Caco-2 (cell line): ENCODE results near the gene FGF14. TPM values are rescaled to one million over a fixed set of nuclear protein-coding genes. Genes with fewer than 3 reads are reported as not detected.

Experiments
- BruUV-seq: library from RNA; stranded (reverse); fragments of 400-500 nt; replicated peaks from 2 replicates; lab custom pipeline; 2021; lab: Mats Ljungman, UMichigan
- CTCF ChIA-PET: fragments of 300-600 bp; sonication (Branson Sonifier 250); formaldehyde crosslinking; loops from one replicate; lab custom pipeline; 2022; ENCODE audit warnings: antibody characterized with exemption; lab: Charles Lee
- POLR2A ChIA-PET: fragments of 300-600 bp; sonication (Branson Sonifier 250); formaldehyde crosslinking; loops from one replicate; lab custom pipeline; 2022; ENCODE audit warnings: antibody characterized with exemption; lab: Charles Lee
- DNase-seq, 2 experiments: peaks; one replicate each; pipeline versions ENCODE4 v3.0.0 to v3.0.0-alpha.2; 2020 to 2022
- H3K27me3 ChIP-seq: replicated peaks from 2 replicates; pipeline ENCODE4 v1.6.0; 2011; ENCODE audit warnings: low read length; ENCODE audit not compliant: control insufficient read depth, insufficient read depth
- H3K36me3 ChIP-seq: 2 replicates; pipeline ENCODE4 v1.5.1; 2011; ENCODE audit warnings: low read length; ENCODE audit not compliant: control insufficient read depth, insufficient read depth
- H3K4me1 ChIP-seq: fragments of 250-450 bp; sonication (Bioruptor Pico); 2 replicates; pipeline ENCODE4 v1.5.1; 2020; ENCODE audit warnings: mild to moderate bottlenecking
- H3K4me3 ChIP-seq: 2 replicates; pipeline ENCODE4 v1.5.1; 2011; ENCODE audit warnings: low read depth, mild to moderate bottlenecking, control low read depth, low read length
- H3K9me3 ChIP-seq: fragments of 250-450 bp; sonication (Bioruptor Pico); 2 replicates; pipeline ENCODE4 v1.5.1; 2020; ENCODE audit warnings: mild to moderate bottlenecking, moderate library complexity
- H3K27ac Mint-ChIP-seq: one replicate; pipeline ENCODE4 v1.8.0; 2022; ENCODE audit warnings: mixed read lengths; ENCODE audit not compliant: unreplicated experiment
- H3K27me3 Mint-ChIP-seq: one replicate; pipeline ENCODE4 v1.8.0; 2022; ENCODE audit warnings: mixed read lengths; ENCODE audit not compliant: insufficient read depth, unreplicated experiment
- H3K36me3 Mint-ChIP-seq: one replicate; pipeline ENCODE4 v1.8.0; 2022; ENCODE audit warnings: mild to moderate bottlenecking, mixed read lengths; ENCODE audit not compliant: insufficient read depth, unreplicated experiment
- H3K4me1 Mint-ChIP-seq: one replicate; pipeline ENCODE4 v1.8.0; 2022; ENCODE audit warnings: low read depth, mixed read lengths; ENCODE audit not compliant: unreplicated experiment
- H3K4me3 Mint-ChIP-seq: one replicate; pipeline ENCODE4 v1.8.0; 2022; ENCODE audit warnings: mild to moderate bottlenecking, moderate library complexity, mixed read lengths; ENCODE audit not compliant: unreplicated experiment
- H3K9me3 Mint-ChIP-seq: one replicate; pipeline ENCODE4 v1.8.0; 2022; ENCODE audit warnings: mixed read lengths; ENCODE audit not compliant: unreplicated experiment
- CTCF ChIP-seq, 2 experiments: fragments of 200-600 bp in 1 of 2; IDR thresholded peaks; 1 replicate in 1 of 2; 2 replicates in 1 of 2; pipeline versions ENCODE4 v1.5.1 to v1.8.0; 2011 to 2022; ENCODE audit warnings: antibody characterized with exemption in 1 of 2, control low read depth in 1 of 2, inconsistent platforms in 1 of 2, low read depth in 1 of 2, low read length in 1 of 2, mild to moderate bottlenecking in 1 of 2, moderate library complexity in 1 of 2; ENCODE audit not compliant: insufficient read depth in 1 of 2, severe bottlenecking in 1 of 2, unreplicated experiment in 1 of 2
- intact Hi-C: fragments of 100-400 bp; cut with micrococcal nuclease; formaldehyde crosslinking; loops from one replicate; pipeline ENCODE4 v1.10.0; 2022; ENCODE audit not compliant: unreplicated experiment
- total RNA-seq: library from RNA; stranded (reverse); gene quantifications from 2 replicates; pipeline ENCODE4 v1.2.3, GENCODE V29; 2022

The FGF14 gene
- total RNA-seq, 1 experiment from 2014 or later = not detected

DNA sequence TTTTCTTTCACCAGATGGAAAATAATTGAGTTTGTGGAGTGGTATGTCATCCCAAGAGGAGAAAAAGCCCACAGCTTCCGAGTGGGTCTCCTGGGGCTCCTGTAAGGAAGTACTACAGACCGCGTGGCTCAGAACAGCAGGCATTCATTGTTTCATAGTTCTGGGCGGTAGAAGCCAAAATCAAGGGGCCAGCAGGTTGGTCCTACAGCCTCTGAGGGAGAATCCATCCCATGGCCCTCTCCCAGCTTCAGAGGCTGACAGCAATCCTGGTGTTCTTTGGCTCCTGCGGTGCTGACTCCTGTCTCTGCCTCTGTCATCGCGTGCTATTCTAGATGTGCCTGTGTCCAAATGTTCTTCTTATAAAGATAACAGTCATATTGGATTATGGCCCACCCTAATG, 362.6 kb downstream of the FGF14 start:
- Mint-ChIP-seq H3K9me3 (no peaks in the 10 kb centered on the region), H3K27ac (no peak overlapping the region), H3K36me3 (no peaks in the 10 kb centered on the region), H3K27me3 (peaks cover 4% of the 10 kb centered on the region), H3K4me1 (no peaks in the 10 kb centered on the region), H3K4me3 (no peak overlapping the region)
- no peaks in the 10 kb centered on the region for H3K27me3 ChIP-seq
- DNase-seq = no peak
- H3K9me3 ChIP-seq = no peaks in the 10 kb centered on the region
- no peaks in the 10 kb centered on the region for H3K36me3 ChIP-seq
- BruUV-seq = no TSS peak
- TF ChIP-seq CTCF (IDR thresholded peaks at IDR 0.05; ENCODE audit: insufficient read depth in 1 of 2, low read depth in 1 of 2, low read length in 1 of 2, severe bottlenecking in 1 of 2, unreplicated experiment in 1 of 2) = no peak
- no peaks in the 10 kb centered on the region for H3K4me1 ChIP-seq
- intact Hi-C loops = no loop called here
- CTCF ChIA-PET = no interaction called here
- POLR2A ChIA-PET = no interaction called here
- no peak overlapping the region for H3K4me3 ChIP-seq

- Histone ChIP-seq H3K4me1 (no peaks in the 10 kb centered on the region), H3K4me3 (no peak overlapping the region), H3K36me3 (no peaks in the 10 kb centered on the region), H3K9me3 (no peaks in the 10 kb centered on the region), H3K27me3 (no peaks in the 10 kb centered on the region)
- Mint-ChIP-seq H3K4me3 (no peak overlapping the region), H3K27me3 (peaks cover 4% of the 10 kb centered on the region), H3K36me3 (no peaks in the 10 kb centered on the region), H3K27ac (no peak overlapping the region), H3K9me3 (no peaks in the 10 kb centered on the region), H3K4me1 (no peaks in the 10 kb centered on the region)
- no peak for DNase-seq
- BruUV-seq = no TSS peak
- no peak for TF ChIP-seq CTCF (IDR thresholded peaks at IDR 0.05; ENCODE audit: insufficient read depth in 1 of 2, low read depth in 1 of 2, low read length in 1 of 2, severe bottlenecking in 1 of 2, unreplicated experiment in 1 of 2)
- POLR2A ChIA-PET = no interaction called here
- intact Hi-C loops = no loop called here
- CTCF ChIA-PET = no interaction called here
Observed at GRCh38 chr13:102038787-102039186, 363.1 kb downstream of the FGF14 start.

- POLR2A ChIA-PET = no interaction called here
- Mint-ChIP-seq H3K36me3 (no peaks in the 10 kb centered on the region), H3K9me3 (no peaks in the 10 kb centered on the region), H3K27ac (no peak overlapping the region), H3K4me3 (no peak overlapping the region), H3K27me3 (peaks cover 4% of the 10 kb centered on the region), H3K4me1 (no peaks in the 10 kb centered on the region)
- DNase-seq = no peak
- H3K27me3 ChIP-seq = no peaks in the 10 kb centered on the region
- H3K9me3 ChIP-seq = no peaks in the 10 kb centered on the region
- intact Hi-C loops = no loop called here
- no peak overlapping the region for H3K4me3 ChIP-seq
- CTCF ChIA-PET = interaction anchor here (1.0 kb wide), 1 partner anchor 56 kb away, joined by 4 read pairs; no protein-coding TSS in a partner anchor
- H3K36me3 ChIP-seq = no peaks in the 10 kb centered on the region
- BruUV-seq = no TSS peak
- no peak for TF ChIP-seq CTCF (IDR thresholded peaks at IDR 0.05; ENCODE audit: insufficient read depth in 1 of 2, low read depth in 1 of 2, low read length in 1 of 2, severe bottlenecking in 1 of 2, unreplicated experiment in 1 of 2)
- no peaks in the 10 kb centered on the region for H3K4me1 ChIP-seq
Observed at GRCh38 chr13:102035969-102036368, 365.9 kb downstream of the FGF14 start.
